WERI-Rb-1 (cell line): ENCODE measurements around the gene LTN1.
"Not testable (repeated sequence)": the region's sequence is repeated elsewhere in the genome, so short reads cannot be mapped to it uniquely, and the experiment has no call there.

Experiments used
- DNase-seq: peaks from one replicate; pipeline ENCODE4 v3.0.0-alpha.2; 2020
- H3K27ac ChIP-seq: fragments of 250-450 bp; sonication (Bioruptor Pico); 2 replicates; pipeline ENCODE4 v1.5.1; 2020; ENCODE audit warnings: mild to moderate bottlenecking, moderate library complexity
- H3K27me3 ChIP-seq: fragments of 250-450 bp; sonication (Bioruptor Pico); 2 replicates; pipeline ENCODE4 v1.5.1; 2021; ENCODE audit warnings: mild to moderate bottlenecking, low read depth, moderate library complexity; ENCODE audit not compliant: insufficient read depth, severe bottlenecking
- H3K36me3 ChIP-seq: fragments of 250-450 bp; sonication (Bioruptor Pico); 2 replicates; pipeline ENCODE4 v1.5.1; 2020; ENCODE audit warnings: mild to moderate bottlenecking, moderate library complexity
- H3K4me3 ChIP-seq: 2 replicates; pipeline ENCODE4 v1.5.1; 2011; ENCODE audit warnings: low read depth, mild to moderate bottlenecking, control low read depth, low read length
- H3K9me3 ChIP-seq: fragments of 250-450 bp; sonication (Bioruptor Pico); 2 replicates; pipeline ENCODE4 v1.5.1; 2021; ENCODE audit warnings: mild to moderate bottlenecking, moderate library complexity; ENCODE audit not compliant: severe bottlenecking
- TF ChIP-seq, protein P1 (sequence below): IDR thresholded peaks from 2 replicates; pipeline ENCODE4 v1.5.1; 2011; ENCODE audit warnings: low read depth, mild to moderate bottlenecking, control low read depth, inconsistent platforms, low read length

Gene LTN1

DNA sequence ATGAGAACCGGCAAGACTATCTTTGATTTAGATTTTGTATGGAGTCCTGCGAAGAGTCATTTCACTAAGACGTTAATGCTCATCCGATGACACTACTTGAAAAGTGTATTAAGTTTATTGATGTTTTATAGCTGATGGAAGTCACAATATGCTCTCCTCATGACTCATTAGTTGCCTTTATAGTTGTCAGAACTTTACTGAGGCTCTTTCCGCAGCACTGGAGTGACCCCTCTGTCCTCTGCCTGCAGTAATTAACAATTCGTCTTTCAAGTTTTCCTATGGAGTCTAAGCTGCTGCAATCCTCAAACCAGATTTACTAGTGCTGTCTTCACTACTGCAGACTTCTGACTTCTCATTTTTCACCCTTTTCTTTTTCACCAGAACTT, 32.6 kb upstream of the LTN1 start:
- H3K36me3 ChIP-seq: peaks cover 21% of the 10 kb centered on the region
- no peaks in the 10 kb centered on the region for H3K27me3 ChIP-seq
- DNase-seq: no peak
- TF ChIP-seq, protein P1, sequence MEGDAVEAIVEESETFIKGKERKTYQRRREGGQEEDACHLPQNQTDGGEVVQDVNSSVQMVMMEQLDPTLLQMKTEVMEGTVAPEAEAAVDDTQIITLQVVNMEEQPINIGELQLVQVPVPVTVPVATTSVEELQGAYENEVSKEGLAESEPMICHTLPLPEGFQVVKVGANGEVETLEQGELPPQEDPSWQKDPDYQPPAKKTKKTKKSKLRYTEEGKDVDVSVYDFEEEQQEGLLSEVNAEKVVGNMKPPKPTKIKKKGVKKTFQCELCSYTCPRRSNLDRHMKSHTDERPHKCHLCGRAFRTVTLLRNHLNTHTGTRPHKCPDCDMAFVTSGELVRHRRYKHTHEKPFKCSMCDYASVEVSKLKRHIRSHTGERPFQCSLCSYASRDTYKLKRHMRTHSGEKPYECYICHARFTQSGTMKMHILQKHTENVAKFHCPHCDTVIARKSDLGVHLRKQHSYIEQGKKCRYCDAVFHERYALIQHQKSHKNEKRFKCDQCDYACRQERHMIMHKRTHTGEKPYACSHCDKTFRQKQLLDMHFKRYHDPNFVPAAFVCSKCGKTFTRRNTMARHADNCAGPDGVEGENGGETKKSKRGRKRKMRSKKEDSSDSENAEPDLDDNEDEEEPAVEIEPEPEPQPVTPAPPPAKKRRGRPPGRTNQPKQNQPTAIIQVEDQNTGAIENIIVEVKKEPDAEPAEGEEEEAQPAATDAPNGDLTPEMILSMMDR: no peak
- H3K4me3 ChIP-seq: peak overlapping the region; percentile 84
- H3K27ac ChIP-seq: peak overlapping the region; percentile 98
- peaks cover 5% of the 10 kb centered on the region for H3K9me3 ChIP-seq

DNA sequence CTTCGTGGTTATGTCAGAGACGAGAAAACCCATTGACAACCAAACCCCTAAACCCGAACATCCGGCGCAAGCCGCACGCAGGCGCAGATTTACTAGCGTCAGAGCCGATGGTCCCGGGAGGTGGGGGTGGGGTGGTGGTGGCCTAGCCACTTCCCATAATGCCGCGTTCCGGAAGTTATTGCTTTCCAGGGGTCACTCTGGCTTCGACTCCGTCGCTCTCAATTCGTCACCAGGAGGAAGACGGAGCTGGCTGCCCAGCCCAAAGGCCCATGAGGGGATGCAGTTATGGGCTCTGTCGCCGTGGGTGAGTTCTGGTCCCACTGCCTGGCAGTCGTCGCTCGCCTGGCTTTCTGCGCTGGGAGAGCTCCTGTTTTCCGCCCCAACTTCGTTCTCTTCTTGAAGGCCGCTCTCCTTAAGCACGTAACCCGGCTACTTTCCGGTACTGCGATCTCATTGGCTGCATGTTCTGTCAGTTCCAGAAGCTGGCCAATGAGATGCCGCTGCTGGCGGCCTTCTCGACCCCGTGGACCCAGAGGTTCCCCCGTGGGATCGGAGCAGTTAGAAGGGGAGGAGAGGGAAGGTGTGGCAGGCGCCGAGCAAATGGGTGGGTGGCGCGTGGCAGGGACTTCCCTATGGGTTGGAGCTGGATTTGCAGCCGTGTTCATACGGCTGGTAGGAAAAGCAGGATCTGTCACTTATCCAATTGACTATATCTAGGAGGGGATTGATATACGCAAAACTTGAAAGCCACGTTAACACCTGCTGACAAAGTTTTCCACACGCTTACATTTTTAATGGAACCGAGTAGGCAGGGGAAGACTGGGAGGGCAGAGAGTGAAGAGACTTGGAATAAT, 32.0 kb upstream of the LTN1 start, which contains the start of gene USP16:
Gene USP16, plus strand, starts transcription at position 195 of the 854 bp plus-strand sequence. CDS start 3,246 bp downstream, outside the sequence.
- no peaks in the 10 kb centered on the region for H3K27me3 ChIP-seq
- H3K9me3 ChIP-seq: peaks cover 5% of the 10 kb centered on the region
- peak within 1 kb of the TSS; percentile 84 for H3K4me3 ChIP-seq
- H3K36me3 ChIP-seq: peaks cover 18% of the 10 kb centered on the region
- peak; percentile 98 for DNase-seq
- TF ChIP-seq, protein P1: 0 out of 2 replicates have a peak, but pooled peaks have one; percentile 2
- H3K27ac ChIP-seq: peak within 1 kb of the TSS; percentile 98

DNA sequence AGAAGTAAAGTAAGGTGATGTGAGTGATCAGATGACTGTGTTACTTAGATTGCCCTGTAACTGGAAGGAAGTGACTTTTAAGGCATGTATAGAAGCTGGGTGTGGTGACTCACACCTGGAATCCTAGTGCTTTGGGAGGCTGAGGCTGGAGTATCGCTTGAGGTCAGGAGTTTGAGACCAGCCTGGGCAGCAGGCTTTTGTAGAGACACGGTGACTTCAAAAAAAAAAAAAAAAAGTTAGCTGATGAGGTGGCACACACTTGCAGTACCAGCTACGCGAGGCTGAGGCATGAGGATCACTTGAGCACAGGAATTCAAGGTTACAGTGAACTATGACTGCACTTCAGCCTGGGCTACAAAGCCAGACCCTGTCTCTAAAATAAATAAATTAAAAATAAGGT, 29.5 kb upstream of the LTN1 start:
- no peak for DNase-seq
- Histone ChIP-seq H3K9me3 (peaks cover 5% of the 10 kb centered on the region), H3K36me3 (peaks cover 3% of the 10 kb centered on the region; the same call in 1 of the 2 replicates), H3K4me3 (no peak overlapping the region), H3K27ac (no peak overlapping the region), H3K27me3 (no peaks in the 10 kb centered on the region)
- TF ChIP-seq, protein P1: no peak

DNA sequence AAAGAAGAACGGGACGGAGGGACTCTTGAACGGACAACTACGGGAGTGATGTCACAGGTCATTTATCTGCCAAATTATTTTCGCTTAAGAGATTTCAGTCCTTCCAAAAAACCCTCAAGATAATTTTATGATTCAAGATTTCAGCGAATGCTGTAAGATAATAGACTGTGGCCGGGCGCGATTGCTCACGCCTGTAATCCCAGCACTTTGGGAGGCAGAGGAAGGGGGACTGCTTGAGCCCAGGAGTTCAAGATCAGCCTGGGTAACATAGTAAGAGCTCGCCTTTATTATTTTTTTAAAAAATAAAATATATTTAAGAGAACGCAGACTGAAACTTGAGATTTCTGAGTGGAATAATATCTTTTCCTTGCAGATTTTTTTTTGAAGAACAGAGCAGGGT, 25.9 kb upstream of the LTN1 start:
- TF ChIP-seq, protein P1: no peak
- no peak for DNase-seq
- H3K27ac ChIP-seq: peak overlapping the region; percentile 80

DNA sequence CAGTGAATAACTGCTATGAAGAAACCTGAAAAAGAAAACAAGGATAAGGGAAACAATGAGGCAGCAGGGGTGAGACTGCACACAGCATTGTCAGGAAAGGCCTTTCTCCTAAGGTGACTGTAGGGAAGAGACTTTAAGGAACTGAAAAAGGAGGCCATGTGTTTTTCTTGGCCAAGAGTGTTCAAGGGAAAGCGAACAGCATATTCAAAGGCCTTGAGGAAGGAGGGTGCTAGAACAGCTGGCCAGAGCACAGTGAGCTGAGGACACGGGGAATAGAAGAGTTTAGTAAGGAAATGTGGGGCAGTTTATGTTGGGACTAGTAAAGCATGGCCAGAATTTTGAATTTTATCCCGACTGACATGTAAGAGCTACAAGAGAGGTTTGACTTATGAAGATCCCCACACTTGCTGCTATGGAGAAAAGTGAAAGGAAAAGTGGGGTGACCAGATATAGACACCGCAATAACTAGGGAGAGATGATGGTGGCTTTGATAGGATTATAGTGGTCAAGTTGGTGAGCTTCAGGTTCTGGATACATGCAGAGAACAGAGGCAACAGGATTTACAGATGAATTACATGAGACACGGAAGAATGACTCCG, 25.1 kb upstream of the LTN1 start:
- H3K27ac ChIP-seq: no peak overlapping the region
- DNase-seq: no peak

More for the DNA sequence above, 25.9 kb upstream of the LTN1 start:
- peak overlapping the region; percentile 94 for H3K4me3 ChIP-seq
- H3K9me3 ChIP-seq: no peaks in the 10 kb centered on the region
- H3K36me3 ChIP-seq: no peaks in the 10 kb centered on the region
- H3K27me3 ChIP-seq: no peaks in the 10 kb centered on the region

DNA sequence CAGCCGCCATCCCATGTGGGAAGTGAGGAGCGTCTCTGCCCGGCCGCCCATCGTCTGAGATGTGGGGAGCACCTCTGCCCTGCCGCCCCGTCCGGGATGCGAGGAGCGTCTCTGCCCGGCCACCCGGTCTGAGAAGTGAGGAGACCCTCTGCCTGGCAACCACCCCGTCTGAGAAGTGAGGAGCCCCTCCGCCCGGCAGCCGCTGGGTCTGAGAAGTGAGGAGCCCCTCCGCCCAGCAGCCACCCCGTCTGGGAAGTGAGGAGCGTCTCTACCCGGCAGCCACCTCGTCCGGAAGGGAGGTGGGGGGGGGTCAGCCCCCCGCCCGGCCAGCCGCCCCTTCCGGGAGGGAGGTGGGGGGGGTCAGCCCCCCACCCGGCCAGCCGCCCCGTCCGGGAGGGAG, 18.6 kb upstream of the LTN1 start:
- not testable (repeated sequence) for H3K27me3 ChIP-seq, H3K9me3 ChIP-seq, H3K4me3 ChIP-seq, DNase-seq, H3K27ac ChIP-seq, H3K36me3 ChIP-seq

More for the DNA sequence above, 25.1 kb upstream of the LTN1 start:
- Histone ChIP-seq H3K36me3 (no peaks in the 10 kb centered on the region), H3K9me3 (no peaks in the 10 kb centered on the region), H3K4me3 (no peak overlapping the region), H3K27me3 (no peaks in the 10 kb centered on the region)
- TF ChIP-seq, protein P1: no peak
